A549 (cell line): ENCODE measurements around the gene CBFA2T2.

Source experiments
- BHLHE40 ChIP-seq: IDR thresholded peaks from 2 replicates; pipeline ENCODE4 v1.6.1; 2012; ENCODE audit warnings: low read depth, low read length, inconsistent platforms
- CHD2 ChIP-seq: fragments of 150-350 bp; IDR thresholded peaks from 2 replicates; pipeline ENCODE4 v1.6.1; 2014; ENCODE audit warnings: low read length; ENCODE audit not compliant: partially characterized antibody
- EHMT2 ChIP-seq: fragments of 200-600 bp; sonication (generic); IDR thresholded peaks from 2 replicates; pipeline ENCODE4 v1.6.1; 2016; ENCODE audit warnings: antibody characterized with exemption, low read depth, mild to moderate bottlenecking, moderate library complexity
- EP300 ChIP-seq, 2 experiments: fragments of >200 bp; sonication (Bioruptor Twin); formaldehyde crosslinking; IDR thresholded peaks; 2 replicates in 1 of 2; 3 replicates in 1 of 2; pipeline ENCODE4 v1.6.1; 2016 to 2017
- POLR2A ChIP-seq: IDR thresholded peaks from 2 replicates; pipeline ENCODE4 v1.6.1; 2012; ENCODE audit warnings: mild to moderate bottlenecking, low read length
- RAD21 ChIP-seq, 2 experiments: fragments of >200 bp in 1 of 2; sonication (Bioruptor Twin) in 1 of 2; formaldehyde crosslinking in 1 of 2; IDR thresholded peaks in 1 of 2; conservative IDR thresholded peaks in 1 of 2; 2 replicates in 1 of 2; 3 replicates in 1 of 2; pipeline ENCODE4 v1.6.1; 2012 to 2018; ENCODE audit warnings: inconsistent platforms in 1 of 2
- ZNF302 ChIP-seq: fragments of 250-450 bp; sonication (Bioruptor Pico); IDR thresholded peaks from 2 replicates; pipeline ENCODE4 v1.9.0; 2021; ENCODE audit warnings: inconsistent platforms, mild to moderate bottlenecking, moderate library complexity
- TF ChIP-seq, protein P1 (sequence below): fragments of >200 bp; sonication (Bioruptor Twin); formaldehyde crosslinking; IDR thresholded peaks from 3 replicates; pipeline ENCODE4 v1.5.1; 2016

DNA sequence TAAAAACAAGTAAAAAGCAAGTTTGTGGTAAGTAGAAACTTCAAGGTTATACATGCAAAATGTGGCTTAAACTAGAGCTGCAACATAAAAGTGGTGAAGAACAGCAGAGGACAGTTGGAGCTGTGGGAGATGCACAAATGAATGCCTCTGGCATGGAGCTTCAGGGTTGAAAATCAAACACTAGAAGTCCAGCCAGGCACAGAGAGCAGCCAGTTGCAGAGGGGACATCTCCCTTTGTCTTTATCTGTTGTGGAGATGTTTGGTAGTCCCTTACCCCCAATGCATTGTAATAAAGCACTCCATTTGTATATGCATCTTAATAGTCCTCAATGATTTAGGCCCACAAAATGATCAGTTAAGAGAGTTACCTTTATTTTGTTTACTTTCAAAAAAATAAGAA lies 99.2 kb downstream of the CBFA2T2 start:
- no peak for TF ChIP-seq EP300 (IDR thresholded peaks at IDR 0.05)
- TF ChIP-seq RAD21 (conservative IDR thresholded peaks at IDR 0.05 in 1 of 2, IDR thresholded peaks at IDR 0.05 in 1 of 2): no peak
- no peak for TF ChIP-seq BHLHE40
- no peak for TF ChIP-seq ZNF302
- TF ChIP-seq, protein P1, sequence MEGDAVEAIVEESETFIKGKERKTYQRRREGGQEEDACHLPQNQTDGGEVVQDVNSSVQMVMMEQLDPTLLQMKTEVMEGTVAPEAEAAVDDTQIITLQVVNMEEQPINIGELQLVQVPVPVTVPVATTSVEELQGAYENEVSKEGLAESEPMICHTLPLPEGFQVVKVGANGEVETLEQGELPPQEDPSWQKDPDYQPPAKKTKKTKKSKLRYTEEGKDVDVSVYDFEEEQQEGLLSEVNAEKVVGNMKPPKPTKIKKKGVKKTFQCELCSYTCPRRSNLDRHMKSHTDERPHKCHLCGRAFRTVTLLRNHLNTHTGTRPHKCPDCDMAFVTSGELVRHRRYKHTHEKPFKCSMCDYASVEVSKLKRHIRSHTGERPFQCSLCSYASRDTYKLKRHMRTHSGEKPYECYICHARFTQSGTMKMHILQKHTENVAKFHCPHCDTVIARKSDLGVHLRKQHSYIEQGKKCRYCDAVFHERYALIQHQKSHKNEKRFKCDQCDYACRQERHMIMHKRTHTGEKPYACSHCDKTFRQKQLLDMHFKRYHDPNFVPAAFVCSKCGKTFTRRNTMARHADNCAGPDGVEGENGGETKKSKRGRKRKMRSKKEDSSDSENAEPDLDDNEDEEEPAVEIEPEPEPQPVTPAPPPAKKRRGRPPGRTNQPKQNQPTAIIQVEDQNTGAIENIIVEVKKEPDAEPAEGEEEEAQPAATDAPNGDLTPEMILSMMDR: no peak
- no peak for TF ChIP-seq POLR2A
- no peak for TF ChIP-seq CHD2
- no peak for TF ChIP-seq EHMT2
